ENCODE data around the gene CMIP.

CMIP gene

GRCh38 chr16:81678326-81679095 lies 233.9 kb downstream of the CMIP start:
- ChIA-PET POLR2A (no interaction called here), CTCF (no interaction called here)
- no peak for TF ChIP-seq BHLHE40 (IDR thresholded peaks at IDR 0.05; ENCODE audit: borderline replicate concordance)
- TF ChIP-seq LEF1 (IDR thresholded peaks at IDR 0.05; ENCODE audit: borderline replicate concordance), result no peak
- TF ChIP-seq PKNOX1 (IDR thresholded peaks at IDR 0.05), result no peak
- no peak for TF ChIP-seq ELF4 (IDR thresholded peaks at IDR 0.05)
- no peak for TF ChIP-seq HDGF (IDR thresholded peaks at IDR 0.05; ENCODE audit: borderline replicate concordance)
- TF ChIP-seq FOXK2 (IDR thresholded peaks at IDR 0.05), result no peak
- no peak for TF ChIP-seq CTBP1 (IDR thresholded peaks at IDR 0.05; ENCODE audit: borderline replicate concordance)
- TF ChIP-seq L3MBTL2 (conservative IDR thresholded peaks at IDR 0.05), result no peak
- TF ChIP-seq ZNF384 (IDR thresholded peaks at IDR 0.05), result no peak
- TF ChIP-seq TARDBP (IDR thresholded peaks at IDR 0.05), result no peak
- TF ChIP-seq SP1 (IDR thresholded peaks at IDR 0.05), result no peak
- TF ChIP-seq FOXM1 (IDR thresholded peaks at IDR 0.05; ENCODE audit: borderline replicate concordance), result no peak
- TF ChIP-seq SUZ12 (IDR thresholded peaks at IDR 0.05), result no peak
- TF ChIP-seq NFRKB (IDR thresholded peaks at IDR 0.05), result no peak
- no peak for DNase-seq (ENCODE audit: extremely low spot score)

GRCh38 chr16:81679721-81680430 lies 235.3 kb downstream of the CMIP start:
- no peak for DNase-seq (ENCODE audit: extremely low spot score)
- TF ChIP-seq HDGF (IDR thresholded peaks at IDR 0.05; ENCODE audit: borderline replicate concordance) (no peak), PKNOX1 (IDR thresholded peaks at IDR 0.05) (no peak), FOXA1 (IDR thresholded peaks at IDR 0.05) (no peak), ARNT (IDR thresholded peaks at IDR 0.05) (no peak), LEF1 (IDR thresholded peaks at IDR 0.05; ENCODE audit: borderline replicate concordance) (no peak)
- POLR2A ChIA-PET, result no interaction called here
- CTCF ChIA-PET, result no interaction called here

GRCh38 chr16:81680444-81681275 lies 236.1 kb downstream of the CMIP start:
- no peak for DNase-seq (ENCODE audit: extremely low spot score)
- POLR2A ChIA-PET, result no interaction called here
- CTCF ChIA-PET, result no interaction called here
- TF ChIP-seq L3MBTL2 (conservative IDR thresholded peaks at IDR 0.05) (no peak), ARNT (IDR thresholded peaks at IDR 0.05) (no peak), NFRKB (IDR thresholded peaks at IDR 0.05) (no peak), PKNOX1 (IDR thresholded peaks at IDR 0.05) (no peak), FOXM1 (IDR thresholded peaks at IDR 0.05; ENCODE audit: borderline replicate concordance) (no peak), ELF4 (IDR thresholded peaks at IDR 0.05) (no peak), FOXA1 (IDR thresholded peaks at IDR 0.05) (no peak), HDGF (IDR thresholded peaks at IDR 0.05; ENCODE audit: borderline replicate concordance) (no peak), LEF1 (IDR thresholded peaks at IDR 0.05; ENCODE audit: borderline replicate concordance) (no peak), CTBP1 (IDR thresholded peaks at IDR 0.05; ENCODE audit: borderline replicate concordance) (no peak), SUZ12 (IDR thresholded peaks at IDR 0.05) (no peak), ZNF384 (IDR thresholded peaks at IDR 0.05) (no peak), BHLHE40 (IDR thresholded peaks at IDR 0.05; ENCODE audit: borderline replicate concordance) (no peak), TARDBP (IDR thresholded peaks at IDR 0.05) (no peak), SP1 (IDR thresholded peaks at IDR 0.05) (no peak), FOXK2 (IDR thresholded peaks at IDR 0.05) (no peak)

DNA sequence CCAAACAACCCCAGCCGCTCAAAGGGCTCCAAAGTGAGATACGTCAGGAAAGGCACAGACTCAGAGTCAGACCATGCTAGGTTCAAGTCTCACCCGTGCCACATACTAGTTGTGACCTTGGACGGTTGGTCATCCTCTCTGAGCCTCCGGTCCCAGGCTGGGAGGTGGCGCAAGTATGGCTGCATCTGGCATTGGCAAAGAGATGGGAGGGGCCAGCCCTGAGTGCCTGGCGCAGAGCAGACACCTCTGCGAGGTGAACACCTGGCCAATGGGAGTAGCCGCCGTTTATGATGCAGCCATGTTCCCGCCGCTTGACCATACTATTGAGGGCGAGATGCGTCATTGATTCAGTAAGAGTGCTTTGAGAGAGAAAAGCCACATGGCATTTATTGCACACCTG lies 236.7 kb downstream of the CMIP start:
- DNase-seq (ENCODE audit: extremely low spot score), result no peak
- ChIA-PET CTCF (no interaction called here), POLR2A (no interaction called here)
- TF ChIP-seq ELF4 (IDR thresholded peaks at IDR 0.05) (no peak), L3MBTL2 (conservative IDR thresholded peaks at IDR 0.05) (no peak), LEF1 (IDR thresholded peaks at IDR 0.05; ENCODE audit: borderline replicate concordance) (no peak), FOXA1 (IDR thresholded peaks at IDR 0.05) (no peak), SP1 (IDR thresholded peaks at IDR 0.05) (no peak), ARNT (IDR thresholded peaks at IDR 0.05) (no peak), TARDBP (IDR thresholded peaks at IDR 0.05) (no peak), CTBP1 (IDR thresholded peaks at IDR 0.05; ENCODE audit: borderline replicate concordance) (no peak), SUZ12 (IDR thresholded peaks at IDR 0.05) (no peak), FOXK2 (IDR thresholded peaks at IDR 0.05) (no peak), ZNF384 (IDR thresholded peaks at IDR 0.05) (no peak), BHLHE40 (IDR thresholded peaks at IDR 0.05; ENCODE audit: borderline replicate concordance) (no peak), PKNOX1 (IDR thresholded peaks at IDR 0.05) (no peak), NFRKB (IDR thresholded peaks at IDR 0.05) (no peak), HDGF (IDR thresholded peaks at IDR 0.05; ENCODE audit: borderline replicate concordance) (no peak), FOXM1 (IDR thresholded peaks at IDR 0.05; ENCODE audit: borderline replicate concordance) (no peak)
